Measurements from ENCODE around the gene VPS35L. TPM values are rescaled to one million over a fixed set of nuclear protein-coding genes. Genes with fewer than 3 reads are reported as not detected.
A peak's percentile ranks its signal among the peaks of the same experiment; 100 is the strongest.

Gene VPS35L
- total and polyA plus RNA-seq, 4 donors, result 27.4 to 65.4 (median 47.1) TPM

DNA sequence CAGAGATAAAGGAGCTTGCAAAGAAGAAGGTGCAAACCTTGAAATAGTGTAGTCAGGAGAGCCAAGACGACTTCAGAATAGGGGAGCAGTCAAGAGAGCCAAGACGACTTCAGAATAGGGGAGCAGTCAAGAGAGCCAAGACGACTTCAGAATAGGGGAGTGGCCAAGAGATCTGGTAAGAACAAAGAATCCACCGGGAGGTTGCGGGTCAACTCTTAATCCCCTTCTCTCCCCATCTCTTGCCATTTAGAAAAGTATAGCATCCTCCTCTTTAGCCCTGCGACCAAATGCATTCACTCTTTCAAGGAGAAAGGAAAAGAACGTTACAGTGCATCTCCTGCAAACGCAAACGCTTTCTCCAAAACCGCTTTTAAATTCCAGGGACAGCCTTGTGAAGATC lies 161.8 kb downstream of the VPS35L start:
- ATAC-seq (ENCODE audit: insufficient read depth, low FRiP score) (no peak), DNase-seq (no peak)
- 0 to 1% methylated on average over 10 of the region's 10 CpGs for WGBS, 2 donors
- H3K4me1 ChIP-seq (ENCODE audit: control insufficient read depth in 5 of 5, insufficient read depth in 5 of 5, low read length in 5 of 5), result peaks cover 1 to 20% (median 14%) of the 10 kb centered on the region in 5 donors
- H3K9me3 ChIP-seq (ENCODE audit: control insufficient read depth in 4 of 4, insufficient read depth in 3 of 4, low read length in 3 of 4), result no peaks in the 10 kb centered on the region
- TF ChIP-seq CTCF (IDR thresholded peaks at IDR 0.05; ENCODE audit: control extremely low read depth, extremely low read depth), result no peak
- H3K36me3 ChIP-seq (ENCODE audit: control insufficient read depth in 4 of 4, insufficient read depth in 4 of 4, low read length in 4 of 4), result peaks cover 7 to 12% (median 8%) of the 10 kb centered on the region in 4 donors
- H3K4me3 ChIP-seq, result peak overlapping the region; percentile 100
- no peaks in the 10 kb centered on the region for H3K27me3 ChIP-seq (ENCODE audit: control insufficient read depth in 3 of 3, insufficient read depth in 3 of 3, low read length in 2 of 3)
- H3K27ac ChIP-seq (ENCODE audit: low read depth in 1 of 2, low read length in 1 of 2), result peak overlapping the region; percentile 47 to 78
- peak overlapping the region; percentile 47 to 49 for H3K9ac ChIP-seq (ENCODE audit: insufficient read depth in 1 of 2, low read length in 2 of 2)

GRCh38 chr16:19717741-19718623 lies 162.5 kb downstream of the VPS35L start, which contains the start of the genes IQCK and KNOP1:
Gene IQCK (plus strand): TSS chr16:19718271. CDS start chr16:19718307, 36 bp downstream.
Gene KNOP1 (minus strand): TSS chr16:19718227. CDS start chr16:19715035, 3,192 bp downstream.
- 0% methylated on average over 88 of the region's 88 CpGs for WGBS, 2 donors
- DNase-seq (peak; percentile 90 to 95 (median 90)), ATAC-seq (ENCODE audit: insufficient read depth, low FRiP score) (peak; percentile 97)
- peak within 1 kb of the TSS; percentile 76 to 78 for H3K27ac ChIP-seq (ENCODE audit: low read depth in 1 of 2, low read length in 1 of 2)
- H3K9me3 ChIP-seq (ENCODE audit: control insufficient read depth in 4 of 4, insufficient read depth in 3 of 4, low read length in 3 of 4), result no peaks in the 10 kb centered on the region
- peaks cover 6 to 7% (median 6%) of the 10 kb centered on the region in 4 donors for H3K36me3 ChIP-seq (ENCODE audit: control insufficient read depth in 4 of 4, insufficient read depth in 4 of 4, low read length in 4 of 4)
- TF ChIP-seq CTCF (IDR thresholded peaks at IDR 0.05; ENCODE audit: control extremely low read depth, extremely low read depth), result no peak
- peaks cover 1 to 20% (median 14%) of the 10 kb centered on the region in 5 donors for H3K4me1 ChIP-seq (ENCODE audit: control insufficient read depth in 5 of 5, insufficient read depth in 5 of 5, low read length in 5 of 5)
- H3K4me3 ChIP-seq, result peak within 1 kb of the TSS; percentile 100
- no peaks in the 10 kb centered on the region for H3K27me3 ChIP-seq (ENCODE audit: control insufficient read depth in 3 of 3, insufficient read depth in 3 of 3, low read length in 2 of 3)
- H3K9ac ChIP-seq (ENCODE audit: insufficient read depth in 1 of 2, low read length in 2 of 2), result peak within 1 kb of the TSS; percentile 49 to 56

DNA sequence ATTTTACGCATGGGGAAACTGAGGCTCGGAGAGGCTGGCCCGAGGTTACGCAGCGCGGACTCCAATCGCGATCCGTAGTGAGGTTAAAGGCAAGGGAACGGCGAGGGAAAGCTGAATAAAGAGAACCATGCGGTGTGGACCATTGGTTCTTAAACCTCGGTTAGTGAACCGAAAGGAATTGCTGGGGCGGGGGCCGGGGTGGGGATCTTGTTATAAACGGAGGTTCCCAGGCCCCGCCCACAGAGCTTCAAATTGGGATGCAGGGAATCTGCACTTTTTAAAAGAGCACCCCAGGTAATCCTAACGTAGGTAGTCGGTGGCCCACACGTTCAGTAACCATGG lies 163.1 kb downstream of the VPS35L start:
- Histone ChIP-seq H3K36me3 (ENCODE audit: control insufficient read depth in 4 of 4, insufficient read depth in 4 of 4, low read length in 4 of 4) (peaks cover 3 to 6% (median 5%) of the 10 kb centered on the region in 4 donors), H3K27me3 (ENCODE audit: control insufficient read depth in 3 of 3, insufficient read depth in 3 of 3, low read length in 2 of 3) (no peaks in the 10 kb centered on the region), H3K9ac (ENCODE audit: insufficient read depth in 1 of 2, low read length in 2 of 2) (peak overlapping the region in 1 of 2 donors; percentile 56), H3K4me1 (ENCODE audit: control insufficient read depth in 5 of 5, insufficient read depth in 5 of 5, low read length in 5 of 5) (peaks cover 1 to 20% (median 14%) of the 10 kb centered on the region in 5 donors), H3K27ac (ENCODE audit: low read depth in 1 of 2, low read length in 1 of 2) (peak overlapping the region; percentile 76 to 78), H3K4me3 (peak overlapping the region; percentile 100), H3K9me3 (ENCODE audit: control insufficient read depth in 4 of 4, insufficient read depth in 3 of 4, low read length in 3 of 4) (no peaks in the 10 kb centered on the region)
- DNase-seq (no peak), ATAC-seq (ENCODE audit: insufficient read depth, low FRiP score) (no peak)
- 1% methylated on average over 21 of the region's 21 CpGs for WGBS, 2 donors
- no peak for TF ChIP-seq CTCF (IDR thresholded peaks at IDR 0.05; ENCODE audit: control extremely low read depth, extremely low read depth)
